NCI-H2227 treated with DMSO at 0.1 percent for 48 hours (cell line): ENCODE data around the gene RANBP3L.
"Not testable (repeated sequence)": the region's sequence is repeated elsewhere in the genome, so short reads cannot be mapped to it uniquely, and the experiment has no call there.

Experiments
- DNase-seq: peaks from one replicate; lab custom pipeline; 2025; lab: John Stamatoyannopoulos, UW

The RANBP3L gene

DNA sequence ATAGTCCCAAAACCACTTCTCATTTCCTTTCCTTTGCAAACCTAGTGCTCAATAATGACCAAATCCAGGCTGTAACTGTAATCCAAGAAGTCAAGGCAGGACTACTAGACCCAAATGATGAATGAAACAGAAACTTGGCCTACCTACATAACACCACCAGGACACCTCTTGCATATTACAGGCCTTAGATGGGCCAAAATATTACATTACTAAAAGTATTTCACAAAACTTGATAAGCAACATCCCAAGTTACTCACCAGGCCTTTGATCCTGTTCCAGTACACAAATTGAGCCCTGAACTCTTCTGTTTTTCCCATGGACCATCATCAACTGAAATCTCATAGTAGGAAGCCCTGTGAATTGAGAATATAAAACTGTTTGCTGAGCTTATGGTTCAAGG is 94.8 kb downstream of the RANBP3L start:
- DNase-seq: no peak

DNA sequence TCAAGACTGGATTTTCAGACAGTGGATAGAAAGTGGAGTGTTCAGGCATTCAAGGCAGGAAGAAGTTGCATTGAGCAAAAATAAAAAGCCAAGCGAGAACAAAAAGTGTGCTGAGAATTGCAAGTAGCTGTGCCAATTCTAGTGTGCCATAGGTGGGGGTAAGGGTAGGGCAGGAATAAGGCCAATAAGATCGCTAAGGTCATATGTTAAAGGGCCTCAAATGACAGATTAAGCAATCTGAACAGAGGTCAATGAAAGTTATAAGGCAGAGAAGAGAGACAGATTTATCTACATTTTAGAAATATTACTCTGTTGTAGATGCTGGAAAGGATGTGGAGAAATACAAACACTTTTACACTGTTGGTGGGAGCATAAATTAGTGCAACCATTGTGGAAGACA is 96.4 kb downstream of the RANBP3L start:
- no peak for DNase-seq

DNA sequence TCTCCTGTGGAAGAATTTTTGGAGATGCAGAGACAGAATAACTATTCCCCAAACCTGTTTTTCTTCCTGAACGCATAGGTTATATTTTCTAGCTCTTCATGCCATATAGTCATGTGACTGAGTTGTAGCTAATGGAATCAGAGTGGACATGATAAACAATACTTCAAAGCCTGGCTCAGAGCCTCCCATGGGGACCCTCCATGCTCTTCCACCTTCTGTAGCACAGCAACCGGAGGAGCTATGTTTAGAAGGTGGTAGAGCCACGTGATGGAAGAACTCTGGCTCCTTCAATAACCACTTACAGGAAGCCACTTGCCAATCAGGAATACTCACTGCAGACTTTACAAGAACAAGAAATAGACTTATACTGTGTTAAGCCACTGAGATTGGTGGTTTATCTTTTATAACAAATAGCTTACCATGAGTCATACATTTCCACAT is 99.2 kb downstream of the RANBP3L start:
- DNase-seq: no peak

DNA sequence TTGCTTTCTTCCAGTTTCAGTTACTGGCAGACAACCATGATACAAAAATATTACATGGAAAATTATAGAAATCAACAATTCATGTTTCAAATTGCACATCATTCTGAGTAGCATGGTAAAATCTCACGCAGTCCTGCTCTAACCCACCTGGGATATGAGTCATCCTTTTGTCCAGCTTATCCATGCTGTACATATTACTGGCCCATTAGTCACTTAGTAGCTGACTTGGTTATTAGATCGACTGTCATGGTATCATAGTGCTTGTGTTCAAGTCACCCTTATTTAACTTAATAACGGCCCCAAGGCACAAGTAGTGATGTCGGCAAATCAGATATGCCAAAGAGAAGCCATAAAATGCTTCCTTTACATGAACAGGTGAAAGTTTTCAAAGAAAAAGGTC is 101.2 kb downstream of the RANBP3L start:
- no peak for DNase-seq

DNA sequence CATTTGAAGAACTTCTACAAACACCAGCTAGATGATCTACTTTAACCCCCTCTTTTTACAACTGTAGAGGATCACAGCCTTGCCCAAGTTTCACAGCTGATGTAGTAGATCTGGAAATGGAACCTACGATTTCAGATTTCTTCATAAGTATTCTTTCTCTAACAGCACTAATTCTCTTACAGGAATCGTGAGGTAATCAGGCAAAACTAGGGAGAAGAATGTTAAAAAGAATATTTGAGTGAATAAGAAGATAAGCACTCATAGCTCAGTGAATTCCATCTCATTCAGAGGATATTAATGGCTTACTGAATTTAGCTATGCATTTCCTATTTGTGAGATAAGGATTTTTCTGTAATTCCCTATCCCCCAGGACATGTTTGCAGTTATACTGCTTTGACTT is 102.1 kb downstream of the RANBP3L start:
- DNase-seq: no peak

DNA sequence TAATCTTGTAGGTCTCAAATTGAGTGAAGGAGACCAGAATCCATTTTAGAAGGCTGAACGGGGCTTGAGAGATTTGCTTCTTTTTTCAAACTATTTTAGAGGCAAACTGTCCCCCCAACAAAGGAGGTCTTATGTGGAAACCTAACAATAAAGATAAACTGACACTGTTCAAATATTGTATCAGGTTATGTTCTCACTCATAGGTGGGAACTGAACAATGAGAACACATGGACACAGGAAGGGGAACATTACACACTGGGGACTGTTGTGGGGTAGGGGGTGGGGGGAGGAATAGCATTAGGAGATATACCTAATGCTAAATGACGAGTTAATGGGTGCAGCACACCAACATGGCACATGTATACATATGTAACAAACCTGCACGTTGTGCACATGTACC is 102.9 kb downstream of the RANBP3L start:
- not testable (repeated sequence) for DNase-seq
